Hematopoietic multipotent progenitor cell treated with erythropoietin and hydrocortisone succinate and interleukin-3 and kit ligand, for 8 days (in vitro differentiated cells): ENCODE results near the gene RAPGEF1.
"Not testable (repeated sequence)": the region's sequence is repeated elsewhere in the genome, so short reads cannot be mapped to it uniquely, and the experiment has no call there.

Source experiments
- DNase-seq: peaks from one replicate; pipeline ENCODE4 v3.0.0-alpha.2; 2015

Gene RAPGEF1

GRCh38 chr9:131685753-131686706 is 53.8 kb downstream of the RAPGEF1 start:
- DNase-seq, result no peak

DNA sequence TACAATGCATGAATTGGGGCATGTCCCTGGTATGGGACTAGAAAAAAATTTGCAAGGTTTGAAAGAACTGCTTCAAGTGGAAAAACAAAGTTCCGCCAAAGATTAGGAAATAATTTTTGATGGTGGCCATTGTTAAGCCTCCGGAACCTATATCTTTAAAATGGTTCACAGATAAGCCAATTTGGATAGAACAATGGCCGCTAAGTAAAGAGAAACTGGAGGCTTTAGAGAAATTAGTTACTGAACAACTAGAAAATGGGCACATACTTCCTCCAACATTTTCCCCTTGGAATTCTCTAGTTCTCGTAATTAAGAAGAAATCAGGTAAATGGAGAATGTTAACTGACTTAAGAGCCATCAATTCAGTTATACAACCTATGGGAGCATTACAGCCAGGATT is 56.8 kb downstream of the RAPGEF1 start:
- not testable (repeated sequence) for DNase-seq

DNA sequence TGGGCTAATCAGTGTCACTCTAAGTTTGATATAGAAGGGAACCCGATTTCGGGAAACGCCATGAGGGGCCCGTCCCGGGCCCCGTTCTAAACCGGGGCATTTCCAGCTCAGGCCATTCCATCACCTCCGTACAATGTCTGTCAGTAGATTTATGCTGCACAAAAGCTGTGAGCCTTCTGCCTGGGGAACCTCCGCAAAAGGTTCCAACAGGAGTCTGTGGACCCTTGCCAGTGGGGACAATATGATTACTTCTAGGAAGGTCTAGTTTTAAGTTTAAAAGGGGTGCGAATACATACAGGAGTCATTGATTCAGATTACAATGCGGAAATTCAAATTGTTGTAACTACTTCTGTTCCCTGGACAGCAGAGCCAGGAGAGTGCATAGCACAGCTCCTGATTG is 57.6 kb downstream of the RAPGEF1 start:
- DNase-seq, result no peak

GRCh38 chr9:131681826-131682225 is 58.0 kb downstream of the RAPGEF1 start:
- not testable (repeated sequence) for DNase-seq

GRCh38 chr9:131681108-131681507 is 58.8 kb downstream of the RAPGEF1 start:
- DNase-seq, result not testable (repeated sequence)

- no peak for DNase-seq
These were observed 60.4 kb downstream of the RAPGEF1 start for GRCh38 chr9:131679261-131680020.

DNA sequence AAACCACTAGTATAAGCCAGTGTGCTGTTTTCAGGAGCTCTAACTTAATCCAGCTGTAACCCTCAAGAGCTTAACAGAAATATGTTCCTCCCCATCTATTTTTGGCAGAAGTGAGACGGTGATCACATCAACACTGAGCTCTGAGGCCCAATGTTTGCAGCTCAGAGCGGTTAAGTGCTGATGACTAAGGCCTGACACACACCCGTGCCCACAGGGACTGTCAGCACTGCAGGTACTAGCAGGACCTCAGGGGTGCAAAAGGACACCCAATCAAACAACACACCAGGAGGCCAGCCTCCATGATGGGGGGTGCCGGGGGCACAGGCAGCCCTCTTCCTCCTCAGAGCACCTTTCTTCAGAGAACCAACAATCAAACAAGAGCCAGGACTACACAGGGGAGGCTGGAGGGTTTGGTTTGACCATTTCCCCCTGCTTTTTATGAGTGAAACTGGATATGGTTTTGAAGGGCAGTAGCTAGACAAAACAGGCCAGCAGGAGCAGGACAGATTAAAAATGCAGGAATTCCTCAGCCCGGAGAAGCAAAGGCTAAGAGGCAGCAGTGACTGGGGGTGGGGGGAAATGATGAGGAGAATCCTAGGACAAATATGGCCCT is 61.3 kb downstream of the RAPGEF1 start:
- DNase-seq, result peak; percentile 20

- no peak for DNase-seq
These were observed 62.3 kb downstream of the RAPGEF1 start for GRCh38 chr9:131677444-131678180.

GRCh38 chr9:131677049-131677443 is 62.8 kb downstream of the RAPGEF1 start:
- DNase-seq, result no peak

DNA sequence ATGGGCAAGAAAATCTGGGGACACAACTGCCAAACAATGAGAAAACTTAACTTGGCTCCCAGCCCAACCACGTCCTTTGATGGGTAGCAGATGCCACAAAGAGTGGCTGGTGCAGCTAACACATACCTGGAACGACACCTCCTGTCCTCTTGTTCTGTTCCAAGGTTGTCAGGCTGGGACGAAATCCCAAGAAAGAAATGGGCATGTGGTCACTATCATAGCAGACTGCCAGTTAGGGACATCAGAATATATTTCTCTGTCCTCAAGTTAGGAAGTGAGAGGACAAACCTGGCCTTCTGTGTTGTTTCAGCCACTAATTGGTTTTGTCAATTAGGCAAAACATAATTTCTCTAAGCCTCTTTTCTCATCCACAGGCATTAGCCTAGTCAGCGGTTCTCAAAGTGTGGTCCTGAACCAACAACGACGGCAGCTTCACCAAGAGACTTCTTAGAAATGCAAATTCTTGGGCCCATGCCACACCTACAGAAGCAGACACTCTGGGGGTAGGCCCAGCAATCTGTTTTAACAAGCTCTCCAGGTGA is 63.4 kb downstream of the RAPGEF1 start:
- DNase-seq, result no peak

DNA sequence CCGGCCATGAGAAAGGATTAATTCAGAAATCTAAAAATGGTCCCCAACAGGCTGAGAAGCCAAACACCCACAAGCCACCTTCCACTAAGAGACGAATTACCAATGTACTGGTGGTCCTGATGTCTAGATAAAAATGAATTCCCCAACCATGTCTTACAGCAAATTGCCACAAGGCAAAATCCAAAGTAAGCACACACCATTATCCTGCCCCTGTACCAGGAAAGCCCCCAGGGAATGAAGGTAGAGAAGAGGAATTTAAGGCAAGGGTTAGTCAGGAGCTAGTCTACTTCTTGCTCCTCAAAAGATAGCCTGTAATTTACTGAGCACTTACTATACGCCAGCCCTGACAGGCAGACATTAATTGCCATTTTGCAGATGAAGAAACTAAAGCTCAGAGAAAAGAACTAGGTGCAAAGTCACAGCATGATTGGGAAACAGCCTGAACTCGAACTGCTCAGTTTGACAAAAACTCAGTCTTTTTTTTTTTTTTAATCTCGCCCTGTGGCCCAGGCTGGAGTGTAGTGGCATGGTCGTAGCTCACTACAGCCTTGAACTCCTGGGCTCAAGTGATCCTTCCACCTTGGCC is 64.3 kb downstream of the RAPGEF1 start:
- no peak for DNase-seq

DNA sequence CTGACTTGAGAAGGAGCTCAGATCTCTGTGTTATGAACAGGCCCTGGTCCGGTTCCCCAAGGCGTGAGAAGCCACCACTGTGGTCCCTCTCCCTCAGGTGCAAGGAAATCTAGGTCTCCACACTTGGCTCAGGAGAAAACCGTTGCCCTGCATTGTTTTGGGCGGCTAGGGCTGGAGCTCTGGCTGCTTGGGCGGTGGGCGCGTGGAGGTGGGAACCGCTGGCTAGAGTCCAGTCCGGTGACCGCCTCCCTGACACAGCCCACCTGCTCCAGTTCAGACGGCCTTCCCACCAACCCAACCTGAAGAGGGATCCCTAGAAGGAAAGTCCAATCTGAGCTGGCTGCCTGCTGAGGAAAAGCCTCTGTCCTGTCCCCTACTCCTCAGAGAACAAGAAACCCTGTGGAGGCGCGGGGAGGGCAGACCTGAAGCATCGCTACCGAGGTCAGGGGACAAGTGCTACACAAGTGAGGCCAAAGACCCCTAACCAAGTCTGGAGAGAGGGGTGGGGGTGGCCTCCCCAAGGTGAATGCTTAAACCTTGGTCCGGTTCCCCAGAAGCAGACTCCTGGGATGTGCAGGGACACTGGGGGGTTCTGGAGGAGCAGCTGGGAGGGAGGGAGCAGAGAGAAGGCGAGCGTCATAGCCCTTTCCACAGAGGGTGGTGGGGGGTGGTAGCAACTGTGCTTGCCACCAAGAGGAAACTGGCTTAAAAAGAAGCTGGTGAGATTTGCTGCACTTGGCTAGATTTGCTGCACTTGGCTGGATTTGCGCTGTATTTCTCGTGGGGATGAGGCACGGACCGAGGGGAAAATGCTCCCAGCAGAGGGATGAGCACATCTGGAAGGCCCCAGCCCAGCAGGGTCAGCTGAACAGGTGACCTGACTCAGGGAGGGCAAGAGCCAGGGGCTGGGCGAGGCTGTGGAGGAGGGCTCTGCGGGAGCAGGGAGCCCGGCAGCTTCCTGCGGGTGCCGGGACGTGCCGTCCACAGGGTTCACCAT is 65.2 kb downstream of the RAPGEF1 start:
- DNase-seq, result no peak

DNA sequence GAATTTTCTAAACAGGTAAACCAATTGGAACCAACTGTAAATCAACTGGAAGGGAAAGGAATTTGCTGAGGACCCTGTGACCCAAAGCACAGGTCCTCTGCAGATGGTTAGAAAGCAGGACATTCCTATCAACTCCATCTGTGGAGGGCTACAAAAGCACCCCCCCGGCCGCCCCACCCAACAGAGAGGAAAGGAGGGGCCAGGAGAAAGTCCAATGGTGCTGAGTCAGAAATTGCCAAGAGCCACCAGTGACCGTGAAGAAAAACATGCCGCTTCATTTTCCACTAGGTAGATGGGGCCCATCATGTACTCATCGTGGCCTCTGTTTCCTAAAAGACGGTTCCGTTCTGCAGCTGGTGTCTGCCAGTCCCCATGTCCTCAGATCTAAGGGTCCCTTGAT is 66.3 kb downstream of the RAPGEF1 start:
- no peak for DNase-seq

- no peak for DNase-seq
These were observed 66.8 kb downstream of the RAPGEF1 start for GRCh38 chr9:131673068-131673467.

- no peak for DNase-seq
These were observed 67.4 kb downstream of the RAPGEF1 start for GRCh38 chr9:131672451-131672850.

DNA sequence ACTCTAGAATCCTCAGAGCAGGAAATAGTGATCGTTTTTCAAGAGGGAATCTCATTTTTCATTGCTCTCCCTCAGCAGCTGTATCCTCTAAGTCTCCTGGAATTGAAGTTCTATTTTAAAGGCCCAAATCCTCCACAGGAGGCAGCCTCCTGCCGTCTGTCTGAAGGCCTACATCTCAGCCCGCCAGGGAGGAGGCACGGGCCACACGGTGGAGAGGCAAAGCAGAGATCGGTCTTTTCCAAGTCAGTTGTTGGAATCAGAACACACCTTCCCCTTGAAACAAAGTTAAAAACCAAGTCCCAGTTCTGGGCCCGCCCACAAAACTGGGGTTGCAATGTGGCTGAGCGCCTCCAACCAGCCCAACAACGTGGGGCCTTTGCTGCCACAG is 68.7 kb downstream of the RAPGEF1 start:
- no peak for DNase-seq

- no peak for DNase-seq
These were observed 69.4 kb downstream of the RAPGEF1 start for GRCh38 chr9:131670247-131671132.

DNA sequence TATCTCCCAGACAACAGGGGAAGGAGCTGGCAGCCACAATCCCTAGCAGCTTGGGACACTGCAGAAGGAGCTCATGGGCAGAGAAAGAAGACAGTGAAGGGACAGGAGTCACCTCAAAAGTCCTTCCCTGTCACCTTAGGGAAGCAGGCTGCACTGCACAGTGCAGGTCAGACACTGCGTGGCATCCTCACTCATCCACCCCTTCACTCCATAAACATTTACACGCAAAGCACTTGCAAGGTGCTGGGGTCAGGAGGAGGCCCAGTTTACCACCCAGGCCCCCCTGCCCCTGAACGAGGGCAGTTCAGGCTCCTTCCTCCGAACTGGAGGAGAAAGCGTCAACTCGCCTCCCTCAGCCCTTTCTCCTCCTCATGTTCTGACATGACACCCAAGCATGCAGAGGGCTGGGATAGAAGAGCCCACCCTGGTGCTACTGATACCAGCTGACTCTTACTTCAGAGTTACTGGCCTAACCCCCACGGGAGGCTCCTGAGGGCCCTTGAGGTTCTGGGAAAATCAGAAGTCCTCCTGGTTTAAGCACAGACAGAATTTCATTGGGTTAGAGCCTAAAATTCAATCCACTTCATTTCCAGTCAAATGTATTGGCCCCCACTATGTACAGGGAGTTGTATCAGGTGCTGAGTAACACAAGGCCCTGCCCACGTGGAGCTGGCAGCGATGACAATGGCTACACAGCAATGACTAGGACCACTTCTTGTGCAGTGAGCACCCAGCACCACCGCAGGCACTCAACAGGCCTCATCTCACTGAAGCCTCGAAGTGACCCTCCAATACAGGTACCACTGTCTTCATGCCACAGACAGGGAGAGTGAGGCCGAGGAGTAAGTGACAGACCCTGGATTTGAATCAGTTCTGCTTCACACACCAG is 70.4 kb downstream of the RAPGEF1 start:
- no peak for DNase-seq
